Activated T-helper 9 cell treated with anti-CD3 and anti-CD28 coated beads, Interleukin-2, amount 50 U/mL, for 16 hours (primary cell): Measurements from ENCODE around the gene PM20D2.

Experiments used
- DNase-seq: peaks from one replicate; pipeline ENCODE4 v3.0.0-alpha.2; 2020; ENCODE audit warnings: low read depth

Gene PM20D2

GRCh38 chr6:89145091-89145955, 532 bp upstream of the PM20D2 start:
- DNase-seq, result no peak

- DNase-seq, result no peak
Measured at GRCh38 chr6:89146718-89147700, 1.2 kb downstream of the PM20D2 start.

- DNase-seq, result peak; percentile 6
Measured at GRCh38 chr6:89148016-89148750, 2.3 kb downstream of the PM20D2 start.

- DNase-seq, result no peak
Measured at GRCh38 chr6:89154131-89154530, 8.3 kb downstream of the PM20D2 start.

GRCh38 chr6:89160331-89161092, 14.7 kb downstream of the PM20D2 start:
- no peak for DNase-seq

- DNase-seq, result no peak
Measured at GRCh38 chr6:89161326-89162046, 15.6 kb downstream of the PM20D2 start.

- no peak for DNase-seq
Measured at GRCh38 chr6:89162047-89162371, 16.2 kb downstream of the PM20D2 start.

- no peak for DNase-seq
Measured at GRCh38 chr6:89172131-89172530, 26.3 kb downstream of the PM20D2 start.

GRCh38 chr6:89173634-89174033, 27.8 kb downstream of the PM20D2 start:
- no peak for DNase-seq

GRCh38 chr6:89180112-89180511, 34.3 kb downstream of the PM20D2 start:
- no peak for DNase-seq

GRCh38 chr6:89180971-89181370, 35.1 kb downstream of the PM20D2 start:
- no peak for DNase-seq

GRCh38 chr6:89183294-89183693, 37.4 kb downstream of the PM20D2 start:
- no peak for DNase-seq

GRCh38 chr6:89184344-89184743, 38.5 kb downstream of the PM20D2 start:
- DNase-seq, result no peak

GRCh38 chr6:89186762-89187161, 40.9 kb downstream of the PM20D2 start:
- DNase-seq, result no peak

GRCh38 chr6:89187504-89187903, 41.6 kb downstream of the PM20D2 start:
- no peak for DNase-seq

- no peak for DNase-seq
Measured at GRCh38 chr6:89190741-89191140, 44.9 kb downstream of the PM20D2 start.

- DNase-seq, result no peak
Measured at GRCh38 chr6:89194559-89194958, 48.7 kb downstream of the PM20D2 start.

GRCh38 chr6:89197141-89197540, 51.3 kb downstream of the PM20D2 start:
- DNase-seq, result no peak

GRCh38 chr6:89198235-89198634, 52.4 kb downstream of the PM20D2 start:
- no peak for DNase-seq

GRCh38 chr6:89199579-89199978, 53.7 kb downstream of the PM20D2 start:
- DNase-seq, result no peak

GRCh38 chr6:89200706-89201215, 54.9 kb downstream of the PM20D2 start:
- DNase-seq, result no peak
